HG02798 (cell line): ENCODE results near the gene ATP2A2.

ENCODE experiments used
- ATAC-seq: cut with Tn5 transposase; IDR thresholded peaks from one replicate; pipeline ENCODE4 v1.9.1; 2021; ENCODE audit warnings: mild to moderate bottlenecking; ENCODE audit not compliant: unreplicated experiment, poor library complexity

Gene ATP2A2

GRCh38 chr12:110287986-110288385 lies 6.9 kb downstream of the ATP2A2 start:
- no peak for ATAC-seq

- no peak for ATAC-seq
These were observed 8.1 kb downstream of the ATP2A2 start for GRCh38 chr12:110289044-110289710.

- ATAC-seq = no peak
These were observed 8.6 kb downstream of the ATP2A2 start for GRCh38 chr12:110289711-110290078.

GRCh38 chr12:110301065-110301806 lies 20.2 kb downstream of the ATP2A2 start:
- no peak for ATAC-seq

- ATAC-seq = no peak
These were observed 23.1 kb downstream of the ATP2A2 start for GRCh38 chr12:110304061-110304551.

GRCh38 chr12:110307372-110307771 lies 26.3 kb downstream of the ATP2A2 start:
- ATAC-seq = no peak

- no peak for ATAC-seq
These were observed 29.7 kb downstream of the ATP2A2 start for GRCh38 chr12:110310763-110311162.

GRCh38 chr12:110311903-110312302 lies 30.9 kb downstream of the ATP2A2 start:
- ATAC-seq = no peak

GRCh38 chr12:110312581-110313360 lies 31.7 kb downstream of the ATP2A2 start:
- no peak for ATAC-seq

- no peak for ATAC-seq
These were observed 33.3 kb downstream of the ATP2A2 start for GRCh38 chr12:110314308-110314707.

- ATAC-seq = no peak
These were observed 35.8 kb downstream of the ATP2A2 start for GRCh38 chr12:110316861-110317260.

- no peak for ATAC-seq
These were observed 36.9 kb downstream of the ATP2A2 start for GRCh38 chr12:110317911-110318310.

GRCh38 chr12:110320550-110320949 lies 39.5 kb downstream of the ATP2A2 start:
- no peak for ATAC-seq

GRCh38 chr12:110329710-110330109 lies 48.7 kb downstream of the ATP2A2 start:
- ATAC-seq = no peak

- no peak for ATAC-seq
These were observed 49.1 kb downstream of the ATP2A2 start for GRCh38 chr12:110330124-110330523.

GRCh38 chr12:110330544-110330943 lies 49.5 kb downstream of the ATP2A2 start:
- ATAC-seq = no peak

- ATAC-seq = no peak
These were observed 52.2 kb downstream of the ATP2A2 start for GRCh38 chr12:110333201-110333600.

- no peak for ATAC-seq
These were observed 54.5 kb downstream of the ATP2A2 start for GRCh38 chr12:110335481-110336045.

GRCh38 chr12:110337912-110338710 lies 57.1 kb downstream of the ATP2A2 start:
- no peak for ATAC-seq

- ATAC-seq = no peak
These were observed 57.7 kb downstream of the ATP2A2 start for GRCh38 chr12:110338754-110339153.
